ENCODE data around the gene TNFRSF1B.
"Not testable (repeated sequence)": the region's sequence is repeated elsewhere in the genome, so short reads cannot be mapped to it uniquely, and the experiment has no call there.

TNFRSF1B gene

GRCh38 chr1:12215118-12215961, 48.5 kb downstream of the TNFRSF1B start:
- DNase-seq (ENCODE audit: low read depth in 2 of 2): no peak

DNA sequence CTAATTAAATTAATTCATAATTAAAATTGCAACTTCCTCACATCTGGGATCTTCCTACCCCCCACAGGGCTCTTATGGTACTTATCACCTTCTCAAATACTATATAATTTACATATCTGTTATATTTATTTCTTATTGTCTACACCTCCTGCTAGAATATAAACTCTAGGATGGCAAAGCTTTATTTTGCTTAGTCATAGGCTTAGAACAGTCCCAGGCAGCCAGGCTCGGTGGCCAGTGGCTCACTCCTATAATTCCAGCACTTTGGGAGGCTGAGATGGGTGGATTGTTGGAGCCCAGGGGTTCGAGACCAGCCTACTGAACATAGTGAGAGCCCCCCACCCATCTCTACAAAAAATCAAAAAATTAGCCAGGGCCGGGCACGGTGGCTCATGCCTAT, 53.0 kb downstream of the TNFRSF1B start:
- no peak for DNase-seq (ENCODE audit: low read depth in 2 of 2)

- no peak for DNase-seq (ENCODE audit: low read depth in 2 of 2)
Observed at GRCh38 chr1:12220890-12221289, 54.1 kb downstream of the TNFRSF1B start.

- not testable (repeated sequence) for DNase-seq (ENCODE audit: low read depth in 2 of 2)
Observed at GRCh38 chr1:12222700-12223099, 55.9 kb downstream of the TNFRSF1B start.

- DNase-seq (ENCODE audit: low read depth in 2 of 2): not testable (repeated sequence)
Observed at GRCh38 chr1:12224092-12224491, 57.3 kb downstream of the TNFRSF1B start.

DNA sequence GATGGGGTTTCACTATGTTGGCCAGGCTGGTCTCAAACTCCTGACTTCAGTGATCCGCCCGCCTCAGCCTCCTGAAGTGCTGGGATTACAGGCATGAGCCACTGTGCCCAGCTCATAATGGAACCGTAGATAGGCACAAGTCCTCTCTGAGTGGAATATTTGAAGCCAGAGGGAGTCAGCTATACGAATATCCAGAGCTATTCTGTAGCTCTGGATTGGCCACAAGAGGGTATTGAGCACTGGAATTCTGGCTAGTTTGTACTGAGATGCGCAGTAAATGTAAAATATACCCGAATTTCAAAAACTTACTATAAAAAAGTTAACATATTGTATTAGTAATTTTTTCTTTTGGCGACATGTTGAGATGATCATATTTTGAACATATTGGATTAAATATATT, 62.2 kb downstream of the TNFRSF1B start:
- no peak for DNase-seq (ENCODE audit: low read depth in 2 of 2)

DNA sequence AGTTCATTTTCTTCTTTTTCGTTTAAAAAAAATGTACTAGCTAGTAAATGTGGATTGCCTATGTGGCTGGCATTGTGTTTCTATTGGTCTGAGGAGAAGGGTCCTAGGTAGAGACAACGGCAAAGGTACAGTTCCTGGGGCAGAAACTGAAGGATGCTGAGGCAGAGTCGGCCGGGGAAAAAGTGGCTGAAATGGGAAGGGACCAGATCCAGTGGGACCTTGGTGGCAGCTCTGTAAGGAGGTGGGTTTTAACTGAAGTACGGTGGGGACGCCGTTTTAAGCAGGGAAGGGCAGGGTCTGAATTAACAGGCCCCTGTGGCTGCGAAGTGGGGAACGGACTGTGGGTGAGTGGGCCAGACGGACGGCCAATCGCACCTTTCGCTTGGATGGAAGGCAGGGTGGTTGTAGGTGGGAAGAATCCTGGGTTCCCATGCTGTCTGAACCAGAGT, 62.6 kb downstream of the TNFRSF1B start:
- DNase-seq (ENCODE audit: low read depth in 2 of 2): no peak

GRCh38 chr1:12229835-12230548, 63.2 kb downstream of the TNFRSF1B start, which contains the start of gene VPS13D:
TSS of gene VPS13D (plus strand) at chr1:12230030. CDS start at chr1:12234267, 4,237 bp downstream.
- DNase-seq (ENCODE audit: low read depth in 2 of 2): peak; percentile 63 to 72

- DNase-seq (ENCODE audit: low read depth in 2 of 2): no peak
Observed at GRCh38 chr1:12230549-12231275, 63.9 kb downstream of the TNFRSF1B start.

GRCh38 chr1:12231276-12231595, 64.4 kb downstream of the TNFRSF1B start:
- DNase-seq (ENCODE audit: low read depth in 2 of 2): no peak

GRCh38 chr1:12232221-12232620, 65.4 kb downstream of the TNFRSF1B start:
- no peak for DNase-seq (ENCODE audit: low read depth in 2 of 2)

GRCh38 chr1:12244078-12244477, 77.3 kb downstream of the TNFRSF1B start:
- no peak for DNase-seq (ENCODE audit: low read depth in 2 of 2)

- DNase-seq (ENCODE audit: low read depth in 2 of 2): no peak
Observed at GRCh38 chr1:12244585-12244984, 77.8 kb downstream of the TNFRSF1B start.

DNA sequence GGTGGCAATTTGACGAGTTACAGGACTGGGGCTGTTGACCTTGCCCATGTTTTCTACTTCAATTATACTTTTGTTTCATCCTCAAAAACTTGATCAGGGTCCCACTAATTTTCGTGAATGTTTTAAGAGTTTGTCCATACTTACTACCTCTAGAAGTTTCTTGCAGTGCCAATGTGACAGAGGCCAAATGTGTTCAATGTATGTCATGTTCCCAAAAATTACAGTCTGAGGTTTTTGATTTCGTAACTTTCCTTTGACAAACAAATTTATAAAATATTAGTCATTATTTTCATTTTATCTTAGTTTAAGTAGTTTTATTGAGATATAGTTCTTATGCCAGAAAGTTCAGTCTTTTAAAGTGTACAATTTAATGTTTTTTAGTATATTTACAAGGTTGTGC, 78.3 kb downstream of the TNFRSF1B start:
- no peak for DNase-seq (ENCODE audit: low read depth in 2 of 2)

GRCh38 chr1:12245733-12246132, 78.9 kb downstream of the TNFRSF1B start:
- no peak for DNase-seq (ENCODE audit: low read depth in 2 of 2)

GRCh38 chr1:12246584-12246983, 79.8 kb downstream of the TNFRSF1B start:
- no peak for DNase-seq (ENCODE audit: low read depth in 2 of 2)

DNA sequence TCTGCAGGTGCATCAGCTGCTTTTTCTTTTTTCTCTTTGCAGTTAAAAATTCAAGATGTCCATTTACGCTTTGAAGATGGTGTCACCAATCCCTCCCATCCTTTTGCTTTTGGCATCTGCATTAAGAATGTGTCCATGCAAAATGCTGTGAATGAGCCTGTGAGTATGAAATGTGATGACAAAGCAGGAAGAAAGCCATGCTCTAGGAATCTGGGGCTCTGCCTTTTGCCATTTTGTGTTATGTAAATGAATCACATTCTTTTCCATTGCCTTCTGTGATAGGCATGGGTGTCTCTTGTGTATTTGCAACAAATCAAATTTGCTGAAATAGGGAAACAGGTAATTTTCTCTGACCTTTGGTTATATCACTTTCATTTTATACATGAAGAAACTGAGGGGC, 82.4 kb downstream of the TNFRSF1B start:
- DNase-seq (ENCODE audit: low read depth in 2 of 2): no peak

DNA sequence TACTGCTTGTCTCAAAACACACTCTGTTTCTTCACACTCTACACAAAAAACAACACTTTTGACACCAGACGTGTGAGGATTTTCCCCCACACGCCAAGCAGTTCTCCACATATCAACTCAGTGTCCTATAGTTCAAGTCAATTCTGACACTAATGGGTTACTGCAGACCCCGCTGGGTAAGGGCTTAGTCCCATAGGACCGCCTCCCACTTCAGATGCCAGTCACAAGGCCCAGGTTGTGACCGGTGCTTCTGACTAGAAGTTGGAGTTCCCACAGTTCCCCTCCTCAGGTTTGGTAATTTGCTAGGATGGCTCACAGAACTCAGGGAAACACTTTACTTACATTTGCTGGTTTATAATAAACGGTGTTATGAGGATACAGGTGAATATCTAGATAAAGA, 83.0 kb downstream of the TNFRSF1B start:
- DNase-seq (ENCODE audit: low read depth in 2 of 2): no peak

DNA sequence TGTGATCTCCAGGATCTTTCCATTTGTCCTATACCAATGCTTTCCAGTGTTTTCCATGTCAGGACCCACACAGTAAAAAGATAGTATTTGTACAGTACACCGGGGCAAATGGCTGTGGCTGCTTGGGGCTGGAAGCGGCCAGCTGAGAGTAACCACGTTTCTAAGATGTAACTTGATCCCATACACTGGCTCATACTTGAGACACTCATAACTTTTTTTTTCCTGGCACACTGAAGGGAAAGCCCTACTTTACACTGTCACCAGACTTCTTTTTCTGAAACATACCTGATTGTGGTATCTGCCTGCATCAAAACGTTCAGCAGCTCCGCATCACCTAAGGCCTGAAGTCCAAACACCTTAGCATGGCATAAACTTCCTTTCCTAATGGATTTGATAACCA, 84.7 kb downstream of the TNFRSF1B start:
- DNase-seq (ENCODE audit: low read depth in 2 of 2): no peak

DNA sequence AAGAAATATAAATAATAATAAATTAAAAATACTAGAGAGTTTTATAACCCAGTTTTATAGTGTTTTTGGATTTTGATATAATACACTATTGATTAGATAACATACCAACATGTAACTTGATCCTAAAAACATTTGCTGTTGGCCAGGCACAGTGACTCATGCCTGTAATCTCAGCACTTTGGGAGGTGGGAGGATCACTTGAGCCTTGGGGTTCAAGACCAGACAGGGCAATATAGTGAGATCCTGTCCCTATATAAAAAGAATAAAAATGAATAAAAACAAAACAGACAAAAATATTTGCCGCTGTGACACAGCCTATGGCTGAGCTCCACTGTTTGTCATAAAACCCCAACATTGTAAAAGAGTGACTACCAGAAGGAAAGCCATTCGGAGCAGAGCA, 89.1 kb downstream of the TNFRSF1B start:
- DNase-seq (ENCODE audit: low read depth in 2 of 2): no peak

- DNase-seq (ENCODE audit: low read depth in 2 of 2): no peak
Observed at GRCh38 chr1:12258272-12258671, 91.5 kb downstream of the TNFRSF1B start.

Data from stimulated activated CD8-positive, alpha-beta memory T cell treated with anti-CD3 and anti-CD28 coated beads, Interleukin-7, amount 100 ng/mL, for 1 hour (primary cell).